Measurements from ENCODE around the gene LOXL4. TPM values are rescaled to one million over a fixed set of nuclear protein-coding genes. Genes with fewer than 3 reads are reported as not detected.

Gene LOXL4
- total RNA-seq, 1 donor from 2014 or later = not detected

GRCh38 chr10:98286419-98286818 is 18.4 kb upstream of the LOXL4 start:
- H3K27me3 Mint-ChIP-seq = peaks cover 15% of the 10 kb centered on the region
- no peak for ATAC-seq (ENCODE audit: low read depth)

GRCh38 chr10:98285416-98285815 is 17.4 kb upstream of the LOXL4 start:
- intact Hi-C loops (cut with micrococcal nuclease) = no loop called here
- DNase-seq = no peak
- CTCF ChIA-PET = no interaction called here
- peaks cover 15% of the 10 kb centered on the region for H3K9me3 Mint-ChIP-seq
- H3K4me3 Mint-ChIP-seq = no peak overlapping the region
- no peaks in the 10 kb centered on the region for H3K36me3 Mint-ChIP-seq (ENCODE audit: low read depth)
- TF ChIP-seq CTCF (IDR thresholded peaks at IDR 0.05) = no peak
- ATAC-seq (ENCODE audit: low read depth) = no peak
- POLR2A ChIA-PET = interaction anchor here (0.5 kb wide), 1 partner anchor 11 kb away, joined by 13 read pairs; no protein-coding TSS in a partner anchor
- H3K27ac Mint-ChIP-seq = no peak overlapping the region
- no peaks in the 10 kb centered on the region for H3K4me1 Mint-ChIP-seq
- peaks cover 18% of the 10 kb centered on the region for H3K27me3 Mint-ChIP-seq

More at GRCh38 chr10:98286419-98286818, 18.4 kb upstream of the LOXL4 start:
- ChIA-PET POLR2A (no interaction called here), CTCF (no interaction called here)
- no peak for DNase-seq
- no peaks in the 10 kb centered on the region for H3K36me3 Mint-ChIP-seq (ENCODE audit: low read depth)
- H3K4me3 Mint-ChIP-seq = no peak overlapping the region
- no peak for TF ChIP-seq CTCF (IDR thresholded peaks at IDR 0.05)
- no peak overlapping the region for H3K27ac Mint-ChIP-seq
- H3K9me3 Mint-ChIP-seq = peaks cover 8% of the 10 kb centered on the region
- H3K4me1 Mint-ChIP-seq = no peaks in the 10 kb centered on the region
- intact Hi-C loops (cut with micrococcal nuclease) = no loop called here

GRCh38 chr10:98276311-98276710 is 8.3 kb upstream of the LOXL4 start:
- DNase-seq (no peak), ATAC-seq (ENCODE audit: low read depth) (no peak)
- Mint-ChIP-seq H3K27me3 (peaks cover 26% of the 10 kb centered on the region), H3K9me3 (peaks cover 6% of the 10 kb centered on the region), H3K4me1 (no peaks in the 10 kb centered on the region), H3K4me3 (no peak overlapping the region), H3K36me3 (ENCODE audit: low read depth) (no peaks in the 10 kb centered on the region), H3K27ac (no peak overlapping the region)
- ChIA-PET CTCF (no interaction called here), POLR2A (no interaction called here)
- intact Hi-C loops (cut with micrococcal nuclease) = no loop called here
- TF ChIP-seq CTCF (IDR thresholded peaks at IDR 0.05) = no peak

GRCh38 chr10:98274562-98274961 is 6.6 kb upstream of the LOXL4 start:
- ChIA-PET POLR2A (interaction anchor here (0.7 kb wide), 1 partner anchor 11 kb away, joined by 13 read pairs; no protein-coding TSS in a partner anchor), CTCF (no interaction called here)
- no peaks in the 10 kb centered on the region for H3K36me3 Mint-ChIP-seq (ENCODE audit: low read depth)
- peaks cover 23% of the 10 kb centered on the region for H3K27me3 Mint-ChIP-seq
- ATAC-seq (ENCODE audit: low read depth) (no peak), DNase-seq (no peak)
- no peak overlapping the region for H3K4me3 Mint-ChIP-seq
- no peak overlapping the region for H3K27ac Mint-ChIP-seq
- TF ChIP-seq CTCF (IDR thresholded peaks at IDR 0.05) = no peak
- intact Hi-C loops (cut with micrococcal nuclease) = no loop called here
- H3K9me3 Mint-ChIP-seq = no peaks in the 10 kb centered on the region
- no peaks in the 10 kb centered on the region for H3K4me1 Mint-ChIP-seq

- ATAC-seq (ENCODE audit: low read depth) (no peak), DNase-seq (no peak)
- Mint-ChIP-seq H3K27ac (no peak overlapping the region), H3K4me3 (no peak overlapping the region), H3K36me3 (ENCODE audit: low read depth) (no peaks in the 10 kb centered on the region), H3K9me3 (no peaks in the 10 kb centered on the region), H3K27me3 (peaks cover 25% of the 10 kb centered on the region), H3K4me1 (peaks cover 5% of the 10 kb centered on the region)
- ChIA-PET POLR2A (no interaction called here), CTCF (no interaction called here)
- no peak for TF ChIP-seq CTCF (IDR thresholded peaks at IDR 0.05)
- intact Hi-C loops (cut with micrococcal nuclease) = no loop called here
Observed at GRCh38 chr10:98273057-98273850, 5.3 kb upstream of the LOXL4 start.
